ENCODE measurements around the gene CLIC4. TPM values are rescaled to one million over a fixed set of nuclear protein-coding genes. Genes with fewer than 3 reads are reported as not detected.
"Not testable (repeated sequence)": the region's sequence is repeated elsewhere in the genome, so short reads cannot be mapped to it uniquely, and the experiment has no call there.

CLIC4 gene
- total RNA-seq, 6 donors from 2014 or later: 44.0 to 234 (median 147) TPM

- peaks cover 18 to 34% (median 24%) of the 10 kb centered on the region in 4 donors for H3K4me1 ChIP-seq
- no peaks in the 10 kb centered on the region for H3K27me3 ChIP-seq
- H3K9me3 ChIP-seq: no peaks in the 10 kb centered on the region
- ATAC-seq (ENCODE audit: low FRiP score in 2 of 2) (no peak), DNase-seq (no peak)
- TF ChIP-seq CTCF (IDR thresholded peaks at IDR 0.05) (no peak), POLR2AphosphoS5 (IDR thresholded peaks at IDR 0.05) (no peak), POLR2A (IDR thresholded peaks at IDR 0.05) (no peak), EP300 (IDR thresholded peaks at IDR 0.05) (no peak)
- no peak overlapping the region for H3K27ac ChIP-seq
- H3K36me3 ChIP-seq: no peaks in the 10 kb centered on the region
- 89 to 90% methylated on average over 4 to 7 of the region's 7 CpGs for WGBS, 2 donors
- H3K4me3 ChIP-seq: no peak overlapping the region
Observed at GRCh38 chr1:24699628-24700027, 45.6 kb upstream of the CLIC4 start.

- no peak for ATAC-seq (ENCODE audit: low FRiP score in 2 of 2)
- H3K27ac ChIP-seq: peak overlapping the region in 1 of 4 donors; percentile 84
- 78 to 87% methylated on average over 6 to 8 of the region's 8 CpGs for WGBS, 2 donors
Observed at GRCh38 chr1:24702511-24703293, 42.5 kb upstream of the CLIC4 start.

GRCh38 chr1:24704411-24705259 is 40.6 kb upstream of the CLIC4 start:
- H3K27ac ChIP-seq: peak overlapping the region; percentile 75 to 85 (median 81)
- DNase-seq: no peak
- peak; percentile 4 to 77 for ATAC-seq (ENCODE audit: low FRiP score in 2 of 2)
- WGBS, 2 donors: 64 to 73% methylated on average over 14 to 15 of the region's 16 CpGs
- peaks cover 20 to 30% (median 22%) of the 10 kb centered on the region in 4 donors for H3K4me1 ChIP-seq
- no peaks in the 10 kb centered on the region for H3K27me3 ChIP-seq
- TF ChIP-seq POLR2A (IDR thresholded peaks at IDR 0.05) (no peak), CTCF (IDR thresholded peaks at IDR 0.05) (no peak), POLR2AphosphoS5 (IDR thresholded peaks at IDR 0.05) (no peak), EP300 (IDR thresholded peaks at IDR 0.05) (no peak)
- H3K4me3 ChIP-seq: peak overlapping the region in 2 of 4 donors; percentile 36 to 38
- H3K9me3 ChIP-seq: no peaks in the 10 kb centered on the region
- H3K36me3 ChIP-seq: no peaks in the 10 kb centered on the region

More at GRCh38 chr1:24702511-24703293, 42.5 kb upstream of the CLIC4 start:
- H3K27me3 ChIP-seq: no peaks in the 10 kb centered on the region
- no peak overlapping the region for H3K4me3 ChIP-seq
- TF ChIP-seq POLR2AphosphoS5 (IDR thresholded peaks at IDR 0.05) (no peak), EP300 (IDR thresholded peaks at IDR 0.05) (no peak), CTCF (IDR thresholded peaks at IDR 0.05) (no peak), POLR2A (IDR thresholded peaks at IDR 0.05) (no peak)
- peaks cover 17 to 27% (median 22%) of the 10 kb centered on the region in 4 donors for H3K4me1 ChIP-seq
- peak in 1 of 2 donors; percentile 24 for DNase-seq
- no peaks in the 10 kb centered on the region for H3K36me3 ChIP-seq
- no peaks in the 10 kb centered on the region for H3K9me3 ChIP-seq

- no peaks in the 10 kb centered on the region for H3K36me3 ChIP-seq
- TF ChIP-seq POLR2A (IDR thresholded peaks at IDR 0.05): peak in 1 of 4 donors; percentile 11
- TF ChIP-seq EP300 (IDR thresholded peaks at IDR 0.05): peak in 2 of 4 donors; percentile 9 to 43
- peak; percentile 49 to 54 for TF ChIP-seq POLR2AphosphoS5 (IDR thresholded peaks at IDR 0.05)
- peak in 1 of 6 experiments; percentile 9 for TF ChIP-seq CTCF (IDR thresholded peaks at IDR 0.05)
- H3K27me3 ChIP-seq: no peaks in the 10 kb centered on the region
- peak in 1 of 2 donors; percentile 91 for DNase-seq
- ATAC-seq (ENCODE audit: low FRiP score in 2 of 2): peak; percentile 91 to 96
- WGBS, 2 donors: 24 to 26% methylated on average over 17 to 18 of the region's 18 CpGs
- peaks cover 26 to 37% (median 28%) of the 10 kb centered on the region in 4 donors for H3K4me1 ChIP-seq
- no peaks in the 10 kb centered on the region for H3K9me3 ChIP-seq
- peak overlapping the region; percentile 78 to 85 (median 81) for H3K27ac ChIP-seq
- peak overlapping the region in 3 of 4 donors; percentile 17 to 38 (median 36) for H3K4me3 ChIP-seq
Observed at GRCh38 chr1:24705260-24706073, 39.8 kb upstream of the CLIC4 start.

- not testable (repeated sequence) for H3K36me3 ChIP-seq; DNase-seq; H3K27me3 ChIP-seq; ATAC-seq (ENCODE audit: low FRiP score in 2 of 2); H3K9me3 ChIP-seq
- Histone ChIP-seq H3K27ac (peak overlapping the region; percentile 73 to 85 (median 81)), H3K4me3 (peak overlapping the region in 3 of 4 donors; percentile 17 to 38 (median 36)), H3K4me1 (peaks cover 26 to 37% (median 29%) of the 10 kb centered on the region in 4 donors)
- 94 to 95% methylated on average over 9 of the region's 9 CpGs for WGBS, 2 donors
Observed at GRCh38 chr1:24706074-24706389, 39.2 kb upstream of the CLIC4 start.

All from upper lobe of left lung (tissue), 6 donors.